HG03103 (cell line): ENCODE measurements around the gene OLFM1.

ENCODE experiments used
- ATAC-seq: cut with Tn5 transposase; IDR thresholded peaks from one replicate; pipeline ENCODE4 v1.9.1; 2021; ENCODE audit warnings: low read depth; ENCODE audit not compliant: unreplicated experiment

OLFM1 gene

DNA sequence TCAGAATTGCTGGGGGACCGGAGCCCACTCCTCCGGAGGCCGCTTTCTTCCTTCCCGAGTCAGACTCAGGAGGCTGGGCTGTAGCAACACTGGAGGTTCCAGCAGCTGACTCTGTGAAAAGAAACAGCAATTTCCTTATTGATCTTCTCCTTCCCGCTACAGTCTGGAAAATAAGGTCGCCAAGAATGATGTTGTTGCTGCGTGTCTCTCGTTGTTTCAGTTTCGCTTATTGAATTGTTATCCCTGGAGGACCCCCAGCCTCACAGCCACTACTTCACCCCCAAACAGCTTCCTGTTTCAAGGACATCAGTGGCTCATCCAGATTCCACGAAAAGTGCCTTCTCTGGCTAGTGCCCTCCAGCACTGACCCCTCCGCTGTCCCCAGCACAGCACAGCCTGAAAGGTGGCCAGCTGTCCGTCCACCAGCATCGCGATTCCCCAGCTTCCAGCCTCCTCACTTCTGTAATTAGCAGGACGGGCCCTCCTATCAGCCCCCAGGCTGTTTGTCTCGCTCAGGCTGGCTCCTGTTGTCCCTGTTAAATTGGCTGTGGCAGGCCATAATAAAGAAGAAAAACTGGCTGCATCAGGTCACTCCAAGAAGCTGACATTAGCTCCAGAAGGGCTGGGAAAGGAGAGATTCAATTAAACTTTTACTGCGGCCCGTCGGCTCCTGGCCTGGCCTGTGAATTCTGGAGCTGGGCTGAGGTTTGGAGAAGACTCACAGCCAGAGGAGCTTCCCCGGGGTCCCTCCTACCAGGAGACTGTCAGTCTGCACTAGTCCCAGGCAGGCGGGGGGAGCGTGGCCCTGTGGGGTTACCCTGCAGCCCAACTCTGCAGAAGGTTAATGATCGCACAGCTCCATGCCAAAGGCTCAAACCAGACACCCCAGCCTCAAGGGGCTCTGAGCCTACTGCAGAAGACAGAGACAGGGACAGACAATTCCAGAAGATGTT lies 40.5 kb downstream of the OLFM1 start:
- ATAC-seq = no peak

- ATAC-seq = no peak
Observed at GRCh38 chr9:135129137-135129695, 41.7 kb downstream of the OLFM1 start.

GRCh38 chr9:135130207-135130976 lies 42.9 kb downstream of the OLFM1 start:
- no peak for ATAC-seq

DNA sequence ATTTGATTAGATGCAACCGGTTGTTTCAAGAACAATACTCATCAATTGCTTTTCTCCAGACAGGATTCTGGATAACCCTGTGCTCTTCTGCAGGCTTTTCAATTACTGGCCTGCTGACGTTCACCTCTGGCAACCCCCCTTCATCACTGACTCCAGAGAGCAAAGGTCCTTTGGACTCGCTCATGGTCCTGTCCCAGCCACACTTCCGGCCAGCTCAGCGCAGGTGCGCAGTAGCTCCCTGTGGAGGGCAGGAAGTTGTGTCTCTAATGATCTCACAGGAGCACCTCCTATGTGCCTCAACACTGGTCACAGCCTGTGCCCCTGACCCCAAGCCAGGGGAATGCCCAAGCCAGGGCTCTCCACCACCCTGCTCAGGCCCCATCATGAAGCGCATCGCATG lies 44.0 kb downstream of the OLFM1 start:
- no peak for ATAC-seq

DNA sequence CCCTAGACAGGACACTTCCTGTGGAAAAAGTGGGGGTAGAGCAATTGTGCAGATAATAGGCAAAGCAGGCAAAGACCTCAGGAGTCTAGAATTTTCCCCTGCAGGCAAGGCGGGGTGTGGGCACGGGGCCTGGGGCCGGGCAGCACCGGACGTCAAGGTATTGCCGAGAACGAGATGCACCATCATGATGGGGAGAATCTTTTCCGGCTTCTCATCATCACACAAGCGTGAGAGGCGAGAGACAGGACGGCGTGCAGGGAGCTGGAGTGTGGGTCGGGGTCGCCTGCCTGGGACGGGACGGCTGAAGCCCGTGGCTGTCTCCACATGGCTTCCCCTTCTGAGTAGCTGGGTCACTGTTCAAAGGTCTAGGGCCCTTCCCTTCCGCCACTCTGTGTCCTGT lies 44.5 kb downstream of the OLFM1 start:
- ATAC-seq = no peak

- ATAC-seq = no peak
Observed at GRCh38 chr9:135134268-135135022, 47.0 kb downstream of the OLFM1 start.

GRCh38 chr9:135135171-135135928 lies 47.9 kb downstream of the OLFM1 start:
- no peak for ATAC-seq

- no peak for ATAC-seq
Observed at GRCh38 chr9:135135929-135136315, 48.5 kb downstream of the OLFM1 start.

GRCh38 chr9:135136481-135136880 lies 49.0 kb downstream of the OLFM1 start:
- no peak for ATAC-seq

DNA sequence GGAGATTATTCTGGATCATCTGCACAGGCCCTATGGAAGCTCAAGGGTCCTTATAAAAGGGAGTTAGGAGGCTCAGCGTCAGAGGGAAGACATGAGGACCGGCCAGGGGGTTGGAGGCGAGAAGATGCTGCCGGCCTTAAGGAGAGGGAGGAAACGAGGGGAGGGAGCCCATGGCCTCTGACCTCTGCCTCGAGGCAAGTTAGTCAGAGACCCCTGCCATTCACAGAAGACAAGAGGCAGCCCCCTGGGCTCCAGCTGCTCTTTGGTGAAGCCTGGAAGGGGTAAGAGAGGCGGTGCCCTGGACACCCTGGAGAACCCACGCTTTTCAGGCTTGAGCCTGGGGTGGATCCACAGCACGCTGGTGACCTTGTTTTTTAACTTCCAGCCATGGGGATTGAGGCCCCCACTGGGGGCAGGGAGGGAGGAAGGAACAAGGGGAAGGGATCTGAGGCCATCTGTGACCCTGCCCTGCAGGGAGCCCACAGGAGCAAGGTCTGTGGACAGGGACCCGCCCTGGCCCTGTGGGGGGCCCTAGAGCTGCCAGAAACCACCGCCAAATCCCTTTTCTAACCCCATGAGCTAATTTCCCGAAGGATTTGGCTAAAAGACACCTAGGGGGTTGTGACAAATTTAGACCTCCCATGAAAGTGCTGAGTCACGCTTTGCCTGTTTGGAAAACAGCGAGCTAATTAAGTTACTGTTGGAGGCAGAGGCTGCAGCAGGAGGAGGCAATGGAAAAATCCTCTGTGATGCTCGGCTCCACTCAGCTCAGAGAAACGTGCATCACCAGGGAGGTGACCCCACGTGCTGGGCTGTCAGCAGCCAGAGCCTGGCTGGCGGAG lies 49.7 kb downstream of the OLFM1 start:
- no peak for ATAC-seq

GRCh38 chr9:135138078-135138855 lies 50.8 kb downstream of the OLFM1 start:
- ATAC-seq = no peak

- no peak for ATAC-seq
Observed at GRCh38 chr9:135139366-135139959, 52.0 kb downstream of the OLFM1 start.

DNA sequence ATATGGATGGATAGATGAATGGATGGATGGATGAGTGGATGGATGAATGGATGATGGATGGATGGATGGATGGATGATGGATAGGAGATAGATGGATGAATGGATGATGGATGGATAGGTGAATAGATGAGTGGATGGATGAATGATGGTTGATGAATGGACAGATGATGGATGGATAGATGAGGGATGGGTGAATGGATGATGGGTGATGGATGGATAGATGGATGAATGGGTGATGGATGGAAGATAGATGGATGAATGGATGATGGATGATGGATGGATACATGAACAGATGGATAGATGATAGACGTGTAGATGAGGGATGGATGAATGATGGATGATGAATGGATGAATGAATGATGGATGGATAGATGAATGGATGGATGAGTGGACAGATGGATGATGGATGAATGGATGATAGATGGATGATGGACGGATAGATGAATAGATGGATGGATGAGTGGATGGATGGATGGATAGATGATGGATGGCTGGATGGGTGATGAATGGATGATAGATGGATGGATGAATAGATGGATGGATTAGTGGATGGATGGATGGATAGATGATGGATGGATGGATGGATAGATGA lies 53.8 kb downstream of the OLFM1 start:
- ATAC-seq = no peak

GRCh38 chr9:135144581-135145170 lies 57.2 kb downstream of the OLFM1 start:
- ATAC-seq = no peak

DNA sequence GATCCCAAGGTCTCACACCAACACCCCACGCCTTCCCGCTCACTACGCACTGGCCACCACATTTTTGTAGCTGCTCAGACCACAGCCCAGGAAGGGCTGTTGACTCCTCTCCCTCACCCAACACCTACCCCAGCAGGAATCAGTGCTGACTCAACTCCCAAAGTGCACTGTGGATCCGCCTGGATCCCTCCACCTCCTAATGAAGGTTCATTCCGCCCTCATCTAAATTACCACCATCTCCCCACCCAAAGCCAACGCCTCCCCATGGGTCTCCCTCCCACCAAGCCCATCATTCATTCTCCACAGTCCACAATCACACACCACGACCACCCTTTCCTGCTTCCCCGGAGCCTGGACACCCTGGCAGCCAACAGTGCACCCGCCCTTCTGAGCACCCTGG lies 57.8 kb downstream of the OLFM1 start:
- no peak for ATAC-seq

- ATAC-seq = no peak
Observed at GRCh38 chr9:135146241-135146640, 58.8 kb downstream of the OLFM1 start.
